RWPE2 (cell line): ENCODE results near the gene TBC1D14.

ENCODE experiments used
- ATAC-seq: fragments of 200-7000 bp; cut with Tn5 transposase; 3 replicates; pipeline ENCODE4 v1.9.1; 2021; ENCODE audit warnings: low read depth
- DNase-seq: peaks from one replicate; pipeline ENCODE4 v3.0.0-alpha.2; 2020; ENCODE audit warnings: low spot score
- H3K27ac ChIP-seq: fragments of 450-650 bp; 2 replicates; pipeline ENCODE4 v1.5.1; 2017; ENCODE audit warnings: mild to moderate bottlenecking; ENCODE audit not compliant: poor library complexity, severe bottlenecking
- H3K27me3 ChIP-seq: fragments of 250-450 bp; sonication (Bioruptor Pico); 2 replicates; pipeline ENCODE4 v1.5.1; 2021; ENCODE audit warnings: mild to moderate bottlenecking, moderate library complexity; ENCODE audit not compliant: insufficient read depth, poor library complexity, severe bottlenecking
- H3K36me3 ChIP-seq: fragments of 250-450 bp; sonication (Bioruptor Pico); 2 replicates; pipeline ENCODE4 v1.5.1; 2020; ENCODE audit warnings: low read depth, mild to moderate bottlenecking, moderate library complexity
- H3K4me1 ChIP-seq: fragments of 250-450 bp; sonication (Bioruptor Pico); 2 replicates; pipeline ENCODE4 v1.5.1; 2021; ENCODE audit warnings: mild to moderate bottlenecking, moderate library complexity; ENCODE audit not compliant: insufficient read depth, poor library complexity, severe bottlenecking
- H3K4me3 ChIP-seq: fragments of 250-450 bp; sonication (Bioruptor Pico); 2 replicates; pipeline ENCODE4 v1.5.1; 2021; ENCODE audit warnings: mild to moderate bottlenecking, moderate library complexity; ENCODE audit not compliant: severe bottlenecking
- H3K9me3 ChIP-seq: fragments of 250-450 bp; sonication (Bioruptor Pico); 2 replicates; pipeline ENCODE4 v1.5.1; 2021; ENCODE audit warnings: mild to moderate bottlenecking, moderate library complexity; ENCODE audit not compliant: severe bottlenecking
- TF ChIP-seq, protein P1 (sequence below): fragments of 450-650 bp; IDR thresholded peaks from one replicate; pipeline ENCODE4 v1.5.1; 2017; ENCODE audit warnings: mild to moderate bottlenecking, moderate library complexity; ENCODE audit not compliant: poor library complexity, severe bottlenecking

The TBC1D14 gene

DNA sequence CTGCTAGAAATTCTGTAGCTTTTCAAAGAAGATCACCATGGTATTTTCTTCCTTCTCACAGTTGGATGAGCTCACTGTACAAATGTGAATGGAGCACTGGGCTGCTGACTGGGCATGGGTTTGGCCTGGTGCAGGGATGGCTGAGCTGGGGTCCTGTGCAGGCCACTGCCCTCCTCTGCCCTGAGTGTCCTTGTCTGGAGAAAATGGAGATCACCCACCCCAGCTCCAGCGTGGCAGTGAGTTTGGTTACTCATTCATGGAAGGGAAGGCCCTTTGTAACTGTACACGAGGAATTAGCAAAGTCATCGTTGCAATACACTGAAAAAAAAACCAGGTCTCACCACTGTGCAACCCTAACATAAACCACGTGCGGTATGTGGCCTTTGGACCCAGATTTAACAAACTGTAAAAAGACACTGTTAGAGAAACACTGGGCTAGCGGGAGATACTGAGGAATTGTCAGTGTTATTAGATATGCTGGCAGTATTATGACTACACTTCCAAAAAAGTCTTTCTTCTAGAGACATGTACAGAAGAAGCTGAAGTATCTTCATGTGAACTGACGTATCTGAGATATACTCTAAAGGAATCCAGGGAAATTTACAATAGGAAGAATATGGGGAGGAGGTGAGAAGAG lies 16.1 kb upstream of the TBC1D14 start:
- Histone ChIP-seq H3K4me1 (no peaks in the 10 kb centered on the region), H3K36me3 (no peaks in the 10 kb centered on the region), H3K4me3 (no peak overlapping the region), H3K9me3 (peaks cover 3% of the 10 kb centered on the region), H3K27me3 (no peaks in the 10 kb centered on the region), H3K27ac (no peak overlapping the region)
- ATAC-seq (no peak), DNase-seq (no peak)
- TF ChIP-seq, protein P1, sequence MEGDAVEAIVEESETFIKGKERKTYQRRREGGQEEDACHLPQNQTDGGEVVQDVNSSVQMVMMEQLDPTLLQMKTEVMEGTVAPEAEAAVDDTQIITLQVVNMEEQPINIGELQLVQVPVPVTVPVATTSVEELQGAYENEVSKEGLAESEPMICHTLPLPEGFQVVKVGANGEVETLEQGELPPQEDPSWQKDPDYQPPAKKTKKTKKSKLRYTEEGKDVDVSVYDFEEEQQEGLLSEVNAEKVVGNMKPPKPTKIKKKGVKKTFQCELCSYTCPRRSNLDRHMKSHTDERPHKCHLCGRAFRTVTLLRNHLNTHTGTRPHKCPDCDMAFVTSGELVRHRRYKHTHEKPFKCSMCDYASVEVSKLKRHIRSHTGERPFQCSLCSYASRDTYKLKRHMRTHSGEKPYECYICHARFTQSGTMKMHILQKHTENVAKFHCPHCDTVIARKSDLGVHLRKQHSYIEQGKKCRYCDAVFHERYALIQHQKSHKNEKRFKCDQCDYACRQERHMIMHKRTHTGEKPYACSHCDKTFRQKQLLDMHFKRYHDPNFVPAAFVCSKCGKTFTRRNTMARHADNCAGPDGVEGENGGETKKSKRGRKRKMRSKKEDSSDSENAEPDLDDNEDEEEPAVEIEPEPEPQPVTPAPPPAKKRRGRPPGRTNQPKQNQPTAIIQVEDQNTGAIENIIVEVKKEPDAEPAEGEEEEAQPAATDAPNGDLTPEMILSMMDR, result no peak

DNA sequence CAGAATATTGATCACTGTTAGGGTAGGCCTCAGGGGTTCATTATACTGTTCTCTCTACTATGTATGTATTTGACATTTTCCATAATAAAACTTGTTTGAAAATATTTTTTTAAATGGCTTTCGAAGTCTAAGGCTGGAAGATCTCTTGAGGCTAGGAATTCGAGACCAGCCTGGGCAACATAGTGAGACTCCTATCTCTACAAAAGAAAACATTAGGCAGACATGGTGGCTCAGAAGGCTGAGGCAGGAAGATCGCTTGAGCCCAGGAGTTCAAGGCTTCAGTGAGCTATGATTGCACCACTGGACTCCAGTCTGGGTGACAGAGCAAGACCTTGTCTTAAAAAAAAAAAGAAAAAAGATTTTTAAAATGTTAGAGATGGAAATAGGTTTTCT lies 15.5 kb upstream of the TBC1D14 start:
- H3K27ac ChIP-seq, result no peak overlapping the region

DNA sequence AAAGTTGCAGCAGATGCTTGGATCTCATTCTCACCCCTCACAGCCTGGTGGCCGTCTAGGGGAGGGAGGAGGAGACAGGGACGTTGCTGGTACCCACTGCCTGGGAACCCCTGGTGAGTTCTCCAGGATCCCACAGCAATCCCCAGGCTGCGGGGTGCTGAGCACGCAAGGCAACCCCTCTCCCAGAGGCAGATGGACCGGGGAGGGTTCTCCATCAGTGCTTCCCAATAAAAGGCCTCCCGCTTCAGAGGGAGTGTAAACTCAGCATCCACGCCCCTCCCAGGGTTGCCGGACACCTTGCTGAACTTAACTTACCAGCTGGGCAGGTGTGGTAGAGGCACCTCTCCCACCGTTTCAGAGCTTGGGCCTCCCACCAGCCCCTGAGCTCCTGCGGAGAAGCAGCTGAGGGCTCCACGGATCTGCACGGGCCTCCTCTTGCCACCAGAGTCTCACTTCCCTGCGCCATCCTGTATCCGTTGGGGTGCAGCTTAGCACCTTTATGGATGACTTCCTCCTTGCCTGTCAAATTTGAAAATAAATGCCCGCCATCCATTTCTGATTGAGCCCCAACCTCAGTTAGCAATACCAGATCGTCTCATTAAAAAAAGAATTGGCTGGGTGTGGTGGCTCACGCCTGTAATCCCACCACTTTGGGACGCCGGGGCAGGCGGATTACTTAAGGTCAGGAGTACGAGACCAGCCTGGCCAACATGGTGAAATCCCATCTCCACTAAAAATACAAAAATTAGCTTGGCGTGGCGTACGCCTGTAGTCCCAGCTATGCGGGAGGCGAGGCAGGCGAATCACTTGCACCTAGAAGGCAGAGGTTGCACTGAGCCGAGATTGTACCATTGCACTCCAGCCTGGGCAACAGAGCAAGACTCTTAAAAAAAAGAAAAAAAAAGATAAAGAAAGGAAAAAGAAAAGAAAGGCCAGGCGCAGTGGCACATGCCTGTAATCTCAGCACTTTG lies 14.8 kb upstream of the TBC1D14 start:
- Histone ChIP-seq H3K36me3 (no peaks in the 10 kb centered on the region), H3K27me3 (no peaks in the 10 kb centered on the region), H3K4me3 (no peak overlapping the region), H3K27ac (no peak overlapping the region), H3K4me1 (no peaks in the 10 kb centered on the region), H3K9me3 (peaks cover 3% of the 10 kb centered on the region)
- TF ChIP-seq, protein P1, result no peak
- no peak for DNase-seq
- no peak for ATAC-seq

More for the DNA sequence above, 15.5 kb upstream of the TBC1D14 start:
- TF ChIP-seq, protein P1, result no peak
- H3K4me3 ChIP-seq, result no peak overlapping the region
- DNase-seq, result no peak
- ATAC-seq, result no peak
- no peaks in the 10 kb centered on the region for H3K4me1 ChIP-seq
- H3K36me3 ChIP-seq, result no peaks in the 10 kb centered on the region
- no peaks in the 10 kb centered on the region for H3K27me3 ChIP-seq
- H3K9me3 ChIP-seq, result peaks cover 3% of the 10 kb centered on the region

DNA sequence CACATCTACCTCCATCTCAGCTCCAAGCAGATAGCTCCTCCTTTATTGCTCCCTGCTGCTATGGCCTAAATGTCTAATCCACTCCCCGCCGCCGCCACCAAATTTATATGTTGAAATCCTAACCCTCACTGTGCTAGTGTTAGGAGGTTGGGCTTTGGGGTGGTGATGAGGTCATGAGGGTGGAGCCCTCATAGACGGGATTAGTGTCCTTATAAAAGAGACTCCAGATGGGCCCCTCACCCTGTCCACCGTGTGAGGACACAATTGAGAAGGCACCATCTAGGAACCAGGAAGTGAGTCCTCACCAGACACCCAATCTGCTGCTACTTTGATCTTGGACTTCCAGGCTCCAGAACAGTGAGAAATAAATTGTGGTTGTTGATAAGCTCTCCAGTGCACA lies 13.6 kb upstream of the TBC1D14 start:
- no peaks in the 10 kb centered on the region for H3K4me1 ChIP-seq
- TF ChIP-seq, protein P1, result no peak
- H3K27ac ChIP-seq, result no peak overlapping the region
- H3K27me3 ChIP-seq, result no peaks in the 10 kb centered on the region
- H3K9me3 ChIP-seq, result no peaks in the 10 kb centered on the region
- no peak overlapping the region for H3K4me3 ChIP-seq
- H3K36me3 ChIP-seq, result no peaks in the 10 kb centered on the region
- DNase-seq, result no peak
- ATAC-seq, result no peak
